ENCODE data around the gene SECTM1.

The SECTM1 gene

DNA sequence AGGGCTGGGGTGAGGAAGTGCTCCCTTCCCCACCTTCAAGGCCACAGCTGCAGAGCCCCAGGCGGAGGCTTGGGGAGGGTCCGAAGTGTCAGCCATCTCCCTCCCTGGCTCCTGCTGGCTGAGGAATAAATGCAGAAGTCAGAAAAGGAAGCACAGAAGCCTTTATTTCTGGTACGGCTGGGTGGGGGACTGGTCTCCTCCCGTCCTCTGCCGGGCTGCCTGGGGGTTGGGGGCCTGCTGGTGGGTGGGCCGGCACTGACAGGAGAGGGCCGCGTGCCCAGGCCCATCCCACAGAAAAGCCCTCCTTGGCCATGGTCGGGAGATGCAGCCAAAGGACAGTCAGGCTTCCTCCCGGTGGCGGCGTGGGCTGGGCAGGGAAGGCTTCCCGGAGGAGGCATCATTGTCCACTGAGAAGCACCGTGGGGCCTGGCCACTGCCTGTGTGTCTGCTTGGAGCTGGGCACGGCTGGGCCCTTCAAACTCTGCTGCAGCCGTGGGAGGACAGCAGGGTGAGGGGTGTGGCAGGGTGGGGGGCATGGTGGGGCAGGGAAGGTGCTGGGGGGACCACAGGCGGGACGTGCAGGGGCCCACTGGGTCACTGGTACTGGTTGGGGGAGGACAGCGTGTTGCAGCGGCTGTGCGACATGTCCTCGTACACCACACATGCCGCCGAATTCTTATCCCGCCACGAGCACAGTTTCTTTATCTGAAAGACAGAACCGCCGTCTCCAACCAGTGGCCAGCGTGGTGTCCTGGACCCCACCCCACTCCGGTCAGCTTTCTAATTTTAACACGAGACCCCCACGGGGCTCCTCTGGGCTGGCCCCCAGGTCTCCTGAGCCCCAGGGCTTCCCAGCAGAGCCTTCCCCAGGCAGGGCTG, 18.6 kb downstream of the SECTM1 start:
- H3K4me3 ChIP-seq (replicated peaks; ENCODE audit: low read depth, low read length) = no peak overlapping the region
- DNase-seq (ENCODE audit: extremely low read depth, low read depth) = no peak
- TF ChIP-seq, protein P1, sequence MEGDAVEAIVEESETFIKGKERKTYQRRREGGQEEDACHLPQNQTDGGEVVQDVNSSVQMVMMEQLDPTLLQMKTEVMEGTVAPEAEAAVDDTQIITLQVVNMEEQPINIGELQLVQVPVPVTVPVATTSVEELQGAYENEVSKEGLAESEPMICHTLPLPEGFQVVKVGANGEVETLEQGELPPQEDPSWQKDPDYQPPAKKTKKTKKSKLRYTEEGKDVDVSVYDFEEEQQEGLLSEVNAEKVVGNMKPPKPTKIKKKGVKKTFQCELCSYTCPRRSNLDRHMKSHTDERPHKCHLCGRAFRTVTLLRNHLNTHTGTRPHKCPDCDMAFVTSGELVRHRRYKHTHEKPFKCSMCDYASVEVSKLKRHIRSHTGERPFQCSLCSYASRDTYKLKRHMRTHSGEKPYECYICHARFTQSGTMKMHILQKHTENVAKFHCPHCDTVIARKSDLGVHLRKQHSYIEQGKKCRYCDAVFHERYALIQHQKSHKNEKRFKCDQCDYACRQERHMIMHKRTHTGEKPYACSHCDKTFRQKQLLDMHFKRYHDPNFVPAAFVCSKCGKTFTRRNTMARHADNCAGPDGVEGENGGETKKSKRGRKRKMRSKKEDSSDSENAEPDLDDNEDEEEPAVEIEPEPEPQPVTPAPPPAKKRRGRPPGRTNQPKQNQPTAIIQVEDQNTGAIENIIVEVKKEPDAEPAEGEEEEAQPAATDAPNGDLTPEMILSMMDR (IDR thresholded peaks at IDR 0.05; ENCODE audit: low read depth, low read length, missing control alignments) = no peak

DNA sequence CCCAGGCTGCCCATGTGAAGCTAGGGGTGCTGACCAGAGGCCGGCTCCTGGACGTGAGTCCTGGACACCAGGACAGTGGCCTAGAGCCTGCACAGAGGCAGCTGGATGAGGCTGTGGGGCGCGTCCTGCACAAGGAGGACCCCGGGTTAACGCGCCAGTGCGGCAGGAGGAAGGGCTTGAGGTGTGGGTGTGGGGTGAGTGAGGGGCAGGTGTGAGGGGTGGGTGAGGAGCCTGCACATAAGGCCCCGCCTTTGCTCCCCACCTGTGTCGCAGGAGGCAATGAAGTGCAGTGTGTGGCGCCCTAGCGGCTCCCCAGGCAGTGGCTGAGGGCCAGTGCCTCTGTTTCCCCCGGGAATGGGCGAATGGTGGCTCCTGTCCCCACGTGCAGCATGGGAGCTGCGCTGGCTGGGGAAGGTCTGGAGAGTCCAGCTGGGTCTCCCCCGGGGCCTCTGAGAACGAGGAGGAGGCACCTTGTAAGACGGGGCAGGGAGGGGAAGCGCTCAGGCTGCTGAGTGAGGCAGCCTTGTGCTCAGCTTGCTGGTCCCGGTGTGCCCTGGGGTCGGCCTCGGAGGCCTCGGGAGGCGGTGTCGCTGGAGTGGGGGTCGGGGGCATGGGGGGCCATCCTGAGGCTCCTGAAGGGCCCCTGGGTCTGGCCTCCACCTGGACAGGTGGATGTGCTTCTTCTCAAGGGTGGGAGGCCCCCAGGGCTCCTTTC, 19.4 kb downstream of the SECTM1 start:
- TF ChIP-seq, protein P1 (IDR thresholded peaks at IDR 0.05; ENCODE audit: low read depth, low read length, missing control alignments) = no peak
- H3K4me3 ChIP-seq (replicated peaks; ENCODE audit: low read depth, low read length) = no peak overlapping the region
- no peak for DNase-seq (ENCODE audit: extremely low read depth, low read depth)

DNA sequence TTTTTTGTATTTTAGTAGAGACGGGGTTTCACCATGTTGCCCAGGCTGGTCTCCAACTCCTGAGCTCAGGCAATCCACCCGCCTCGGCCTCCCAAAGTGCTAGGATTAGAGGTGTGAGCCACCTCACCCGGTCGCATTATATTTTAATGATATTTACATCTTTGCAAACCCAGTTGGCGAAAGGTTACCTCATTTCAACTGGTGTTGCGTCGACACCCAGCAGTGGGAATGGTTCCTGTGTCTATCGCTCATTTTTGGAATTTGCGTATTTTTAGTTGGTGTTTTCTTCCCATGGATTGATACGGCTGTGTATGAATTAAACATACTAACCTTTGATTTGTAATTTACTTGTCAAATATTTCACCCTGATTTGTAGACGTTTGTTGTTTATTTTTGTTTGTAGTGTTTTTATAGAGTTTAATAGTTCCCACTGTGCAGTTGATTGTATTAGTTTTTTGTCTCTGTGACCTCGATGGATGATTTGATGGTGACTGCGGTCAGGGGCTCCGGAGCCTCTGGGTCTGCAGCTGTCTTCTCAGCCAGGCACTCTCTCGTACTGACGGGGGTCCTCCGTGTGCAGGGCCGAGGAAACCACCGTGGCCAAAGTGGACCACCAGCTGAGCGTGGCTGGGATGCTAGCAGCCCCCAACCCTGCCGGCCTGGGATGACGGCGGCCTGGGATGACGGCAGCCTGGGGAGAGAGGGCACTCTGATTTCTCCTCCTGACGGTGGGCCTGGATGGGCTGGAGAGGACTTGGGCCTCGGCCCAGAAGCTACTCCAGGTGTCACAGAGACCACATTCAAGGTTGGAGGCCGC, 20.2 kb downstream of the SECTM1 start:
- TF ChIP-seq, protein P1 (IDR thresholded peaks at IDR 0.05; ENCODE audit: low read depth, low read length, missing control alignments) = no peak
- no peak overlapping the region for H3K4me3 ChIP-seq (replicated peaks; ENCODE audit: low read depth, low read length)
- DNase-seq (ENCODE audit: extremely low read depth, low read depth) = no peak

DNA sequence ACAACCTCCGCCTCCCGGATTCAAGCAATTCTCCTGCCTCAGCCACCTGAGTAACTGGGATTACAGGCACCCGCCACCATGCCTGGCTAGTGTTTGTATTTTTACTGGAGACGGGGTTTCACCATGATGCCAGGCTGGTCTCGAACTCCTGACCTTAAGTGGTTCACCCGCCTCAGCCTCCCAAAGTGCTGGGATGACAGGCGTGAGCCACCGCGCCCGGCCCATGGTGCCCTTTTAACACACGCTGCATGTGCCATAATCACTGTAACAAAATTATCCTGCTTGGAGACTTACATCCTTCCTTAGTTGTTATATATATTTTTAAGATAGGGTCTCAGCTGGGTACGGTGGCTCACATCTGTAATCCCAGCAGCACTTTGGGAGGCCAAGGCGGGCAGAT, 21.6 kb downstream of the SECTM1 start:
- DNase-seq (ENCODE audit: extremely low read depth, low read depth) = no peak
- H3K4me3 ChIP-seq (replicated peaks; ENCODE audit: low read depth, low read length) = no peak overlapping the region
- TF ChIP-seq, protein P1 (IDR thresholded peaks at IDR 0.05; ENCODE audit: low read depth, low read length, missing control alignments) = no peak

DNA sequence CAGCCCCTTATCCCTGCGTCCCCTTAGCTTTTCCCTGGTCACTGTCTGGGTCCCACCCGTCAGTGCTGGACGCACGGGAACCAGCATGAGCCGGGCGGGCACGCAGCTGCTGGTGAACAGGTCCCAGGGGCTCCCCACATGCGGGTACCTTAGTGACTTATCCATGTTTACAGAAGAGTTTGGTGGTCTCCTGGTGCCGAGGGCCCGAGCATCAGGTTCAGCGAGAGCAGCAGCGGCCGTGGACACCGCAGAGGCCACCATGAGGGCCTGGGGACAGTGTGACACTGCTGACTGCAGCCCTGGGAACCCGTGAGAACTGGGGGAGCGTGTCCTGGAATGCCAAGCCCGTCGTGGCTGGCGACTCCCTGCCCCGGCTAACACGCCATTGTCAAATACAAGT, 22.7 kb downstream of the SECTM1 start:
- TF ChIP-seq, protein P1 (IDR thresholded peaks at IDR 0.05; ENCODE audit: low read depth, low read length, missing control alignments) = no peak
- no peak for DNase-seq (ENCODE audit: extremely low read depth, low read depth)
- H3K4me3 ChIP-seq (replicated peaks; ENCODE audit: low read depth, low read length) = no peak overlapping the region

DNA sequence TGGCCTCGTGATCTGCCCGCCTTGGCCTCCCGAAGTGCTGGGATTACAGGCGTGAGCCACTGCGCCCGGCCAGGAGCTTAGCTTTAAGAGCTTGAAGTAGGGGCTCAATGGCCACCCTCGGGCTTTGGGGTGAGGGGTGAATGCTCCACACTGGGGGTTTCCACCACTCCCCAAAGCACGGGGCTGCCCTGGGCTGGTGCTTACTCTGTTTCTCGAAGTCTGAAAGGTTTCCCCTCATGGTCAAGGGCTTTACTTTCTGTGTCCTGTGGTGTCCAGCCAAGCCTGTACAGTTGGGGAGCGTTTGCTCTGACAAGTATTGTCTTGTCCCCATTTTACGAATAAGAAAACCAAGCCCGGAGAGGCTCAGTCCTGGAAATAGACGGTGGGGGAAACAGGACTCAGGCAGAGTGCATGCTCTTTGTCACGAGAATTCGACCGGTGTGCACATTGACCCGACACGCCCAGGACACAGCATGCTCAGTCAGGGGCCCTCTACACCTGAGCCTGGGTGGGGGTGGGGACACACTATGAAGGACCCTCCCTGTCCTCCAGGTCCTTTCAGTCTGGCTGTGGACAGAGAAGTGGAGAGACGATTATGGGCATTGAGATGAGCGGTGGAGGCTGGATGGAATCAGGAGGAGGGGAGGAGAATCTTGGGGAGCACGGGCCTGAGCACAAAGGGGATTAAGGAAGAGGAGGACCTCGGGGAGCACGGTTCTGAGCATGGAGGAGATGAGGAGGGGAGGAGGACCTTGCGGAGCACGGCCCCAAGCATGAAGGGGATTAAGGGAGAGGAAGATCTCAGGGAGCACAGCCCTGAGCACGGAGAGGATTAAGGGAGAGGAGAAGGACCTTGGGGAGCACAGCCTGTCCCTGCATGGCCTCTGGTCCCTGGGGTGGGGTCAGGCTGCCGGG, 23.7 kb downstream of the SECTM1 start:
- TF ChIP-seq, protein P1 (IDR thresholded peaks at IDR 0.05; ENCODE audit: low read depth, low read length, missing control alignments) = no peak
- H3K4me3 ChIP-seq (replicated peaks; ENCODE audit: low read depth, low read length) = no peak overlapping the region
- no peak for DNase-seq (ENCODE audit: extremely low read depth, low read depth)

All from HFF-Myc (cell line).